Measurements from ENCODE around the gene PREPL. TPM values are rescaled to one million over a fixed set of nuclear protein-coding genes. Genes with fewer than 3 reads are reported as not detected.

The PREPL gene
- polyA plus RNA-seq, 1 donor (not counting 4 experiments of a cell fraction or from before 2014, with no cell fraction given), result 36.4 TPM

- no peak for DNase-seq (ENCODE audit: low read depth, low spot score)
- no peak overlapping the region for H3K9ac ChIP-seq (ENCODE audit: control insufficient read depth, extremely low read depth, insufficient read depth, low read length)
- no peak for FAIRE-seq
- H3K9me1 ChIP-seq (ENCODE audit: control insufficient read depth, extremely low read depth, insufficient read depth, low read length), result no peaks in the 10 kb centered on the region
- no peaks in the 10 kb centered on the region for H3K36me3 ChIP-seq (ENCODE audit: control insufficient read depth in 2 of 2, extremely low read depth in 1 of 2, insufficient read depth in 2 of 2, low read length in 2 of 2)
- no peak overlapping the region for H2AFZ ChIP-seq (ENCODE audit: control insufficient read depth, low read length)
- no peaks in the 10 kb centered on the region for H3K4me1 ChIP-seq (ENCODE audit: control insufficient read depth, extremely low read depth, insufficient read depth, low read length)
- no peaks in the 10 kb centered on the region for H3K27me3 ChIP-seq (ENCODE audit: control insufficient read depth, extremely low read depth, insufficient read depth, low read length)
- dilution Hi-C loops (cut with MboI; ENCODE audit: extremely low pct_ligation_motif_present, low sequenced_read_pairs), result no loop called here
- H3K79me2 ChIP-seq (ENCODE audit: control insufficient read depth, insufficient read depth, low read length), result no peaks in the 10 kb centered on the region
- no peak overlapping the region for H3K27ac ChIP-seq (ENCODE audit: control insufficient read depth, insufficient read depth, low read length)
- H3K9me3 ChIP-seq (ENCODE audit: control insufficient read depth, low read depth, low read length), result no peaks in the 10 kb centered on the region
- H3K4me2 ChIP-seq (ENCODE audit: control insufficient read depth, extremely low read depth, insufficient read depth, low read depth, low read length), result no peak overlapping the region
- no peaks in the 10 kb centered on the region for H4K20me1 ChIP-seq (ENCODE audit: control insufficient read depth, extremely low read depth, insufficient read depth, low read length)
- H3K4me3 ChIP-seq (ENCODE audit: control insufficient read depth in 2 of 3, extremely low read depth in 1 of 3, insufficient read depth in 2 of 3, low read depth in 1 of 3, low read length in 3 of 3), result no peak overlapping the region
- TF ChIP-seq EZH2 (IDR thresholded peaks at IDR 0.05; ENCODE audit: low read length), result no peak
- no peak for TF ChIP-seq CTCF (optimal IDR thresholded peaks at IDR 0.05 in 1 of 3, IDR thresholded peaks at IDR 0.05 in 1 of 3, conservative IDR thresholded peaks at IDR 0.05 in 1 of 3; ENCODE audit: extremely low read depth in 1 of 3, insufficient read depth in 2 of 3, low read length in 3 of 3)
These were observed 85.4 kb downstream of the PREPL start for GRCh38 chr2:44275927-44276303.

DNA sequence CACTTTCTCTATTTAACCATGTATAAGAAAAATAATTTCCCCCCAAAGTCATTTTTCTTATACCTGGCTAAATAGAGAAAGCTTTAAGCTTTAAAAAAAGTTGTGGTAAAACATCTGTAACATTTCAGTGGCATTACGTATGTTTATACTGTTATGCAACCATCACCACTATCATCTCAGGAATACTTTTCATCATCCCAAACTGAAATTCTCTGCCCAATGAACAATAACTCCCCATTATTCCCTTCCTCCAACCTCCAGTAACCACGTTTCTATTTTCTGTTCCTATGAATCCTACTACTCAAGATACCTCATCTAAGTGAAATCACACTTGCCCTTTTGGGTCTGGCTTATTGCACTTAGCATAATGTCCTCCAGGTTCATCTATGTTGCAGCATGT lies 87.7 kb downstream of the PREPL start:
- no peaks in the 10 kb centered on the region for H3K4me1 ChIP-seq (ENCODE audit: control insufficient read depth, extremely low read depth, insufficient read depth, low read length)
- no peaks in the 10 kb centered on the region for H3K27me3 ChIP-seq (ENCODE audit: control insufficient read depth, extremely low read depth, insufficient read depth, low read length)
- no peaks in the 10 kb centered on the region for H3K79me2 ChIP-seq (ENCODE audit: control insufficient read depth, insufficient read depth, low read length)
- no peak overlapping the region for H3K27ac ChIP-seq (ENCODE audit: control insufficient read depth, insufficient read depth, low read length)
- H3K9me3 ChIP-seq (ENCODE audit: control insufficient read depth, low read depth, low read length), result no peaks in the 10 kb centered on the region
- no peak overlapping the region for H3K9ac ChIP-seq (ENCODE audit: control insufficient read depth, extremely low read depth, insufficient read depth, low read length)
- dilution Hi-C loops (cut with MboI; ENCODE audit: extremely low pct_ligation_motif_present, low sequenced_read_pairs), result no loop called here
- FAIRE-seq (no peak), DNase-seq (ENCODE audit: low read depth, low spot score) (no peak)
- H2AFZ ChIP-seq (ENCODE audit: control insufficient read depth, low read length), result no peak overlapping the region
- H4K20me1 ChIP-seq (ENCODE audit: control insufficient read depth, extremely low read depth, insufficient read depth, low read length), result no peaks in the 10 kb centered on the region
- H3K9me1 ChIP-seq (ENCODE audit: control insufficient read depth, extremely low read depth, insufficient read depth, low read length), result no peaks in the 10 kb centered on the region
- no peak for TF ChIP-seq EZH2 (IDR thresholded peaks at IDR 0.05; ENCODE audit: low read length)
- TF ChIP-seq CTCF (optimal IDR thresholded peaks at IDR 0.05 in 1 of 3, IDR thresholded peaks at IDR 0.05 in 1 of 3, conservative IDR thresholded peaks at IDR 0.05 in 1 of 3; ENCODE audit: extremely low read depth in 1 of 3, insufficient read depth in 2 of 3, low read length in 3 of 3), result no peak
- no peak overlapping the region for H3K4me2 ChIP-seq (ENCODE audit: control insufficient read depth, extremely low read depth, insufficient read depth, low read depth, low read length)
- H3K36me3 ChIP-seq (ENCODE audit: control insufficient read depth in 2 of 2, extremely low read depth in 1 of 2, insufficient read depth in 2 of 2, low read length in 2 of 2), result no peaks in the 10 kb centered on the region
- H3K4me3 ChIP-seq (ENCODE audit: control insufficient read depth in 2 of 3, extremely low read depth in 1 of 3, insufficient read depth in 2 of 3, low read depth in 1 of 3, low read length in 3 of 3), result no peak overlapping the region

Data from keratinocyte (primary cell).